ENCODE data around the gene PRR35.

PRR35 gene

DNA sequence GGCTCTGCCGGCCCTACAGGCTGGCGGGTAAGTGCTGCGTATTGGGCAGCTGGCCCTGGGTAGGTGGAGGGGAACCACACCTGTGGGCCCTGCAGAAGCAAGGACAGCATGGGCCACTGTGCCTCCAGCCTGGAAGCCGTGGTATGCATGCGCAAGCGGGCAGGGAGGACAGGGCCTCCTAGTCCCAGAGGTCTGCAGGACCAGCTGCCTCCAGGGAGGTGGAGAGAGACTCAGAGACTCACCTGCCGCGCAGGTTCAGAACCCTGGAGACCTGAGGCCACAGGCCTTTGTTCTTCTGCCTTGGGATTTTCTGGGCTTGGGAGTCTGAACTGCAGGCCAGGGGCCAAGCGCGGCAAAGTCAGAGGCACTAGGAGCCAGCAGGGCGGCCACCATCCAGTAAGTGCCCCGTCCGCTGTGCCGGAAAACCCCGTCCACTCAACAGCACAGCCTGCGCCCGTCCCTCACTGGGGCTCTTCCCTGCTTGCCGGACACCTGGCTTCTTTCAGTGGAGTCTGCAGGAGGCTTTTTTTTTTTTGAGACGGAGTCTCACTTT lies 20.8 kb downstream of the PRR35 start:
- no peak for DNase-seq (ENCODE audit: low read depth)

DNA sequence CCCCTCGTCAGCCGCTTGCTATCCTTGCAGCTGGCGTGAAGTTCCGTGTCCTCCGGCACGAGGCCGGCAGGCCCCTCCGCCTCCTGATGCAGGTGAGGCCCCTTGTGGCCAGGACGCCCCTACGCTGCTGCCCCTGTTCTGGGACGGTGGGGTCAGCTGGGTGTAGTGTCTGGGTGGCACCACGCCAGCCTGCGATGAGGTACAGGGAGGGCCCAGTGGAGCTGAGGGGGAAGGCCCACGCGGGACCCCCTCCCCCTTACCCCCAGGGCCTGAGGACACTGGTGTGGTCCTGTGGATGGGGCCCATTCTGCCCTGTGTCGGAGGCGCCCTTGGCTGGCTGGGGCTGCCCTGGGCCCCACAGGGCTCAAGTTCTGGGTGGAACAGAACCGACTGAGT lies 22.0 kb downstream of the PRR35 start:
- DNase-seq (ENCODE audit: low read depth) = no peak

DNA sequence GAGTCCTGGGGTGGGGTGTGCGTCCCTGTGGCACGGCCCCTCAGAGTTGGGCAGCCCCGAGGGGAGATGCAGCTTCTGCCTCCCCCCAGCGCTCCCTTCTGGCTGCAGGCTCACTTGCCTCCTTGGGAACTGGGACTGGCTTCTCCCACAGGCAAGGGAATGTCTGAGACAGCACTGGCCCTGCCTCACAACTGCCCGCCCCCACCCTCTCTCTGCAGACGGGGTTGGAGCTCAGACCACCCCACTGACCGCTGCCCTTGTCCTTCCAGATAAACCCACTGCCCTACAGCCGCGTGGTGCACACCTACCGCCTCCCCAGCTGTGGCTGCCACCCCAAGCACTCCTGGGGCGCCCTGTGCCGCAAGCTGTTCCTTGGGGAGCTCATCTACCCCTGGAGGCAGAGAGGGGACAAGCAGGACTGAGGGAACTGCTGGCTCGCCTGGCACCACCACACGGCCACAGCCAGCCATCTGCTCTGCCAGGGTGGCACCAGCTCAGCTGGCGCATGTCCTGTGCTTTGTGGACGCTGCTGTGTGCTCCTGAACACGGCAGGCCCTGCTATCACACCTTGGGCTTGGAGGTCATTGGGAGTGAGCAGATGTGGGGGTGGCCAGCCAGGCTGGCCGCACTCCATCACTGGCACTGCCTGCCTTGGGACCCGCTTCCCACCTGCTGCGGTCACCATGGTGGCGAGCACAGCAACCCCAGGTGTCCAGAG lies 22.6 kb downstream of the PRR35 start:
- DNase-seq (ENCODE audit: low read depth) = no peak

DNA sequence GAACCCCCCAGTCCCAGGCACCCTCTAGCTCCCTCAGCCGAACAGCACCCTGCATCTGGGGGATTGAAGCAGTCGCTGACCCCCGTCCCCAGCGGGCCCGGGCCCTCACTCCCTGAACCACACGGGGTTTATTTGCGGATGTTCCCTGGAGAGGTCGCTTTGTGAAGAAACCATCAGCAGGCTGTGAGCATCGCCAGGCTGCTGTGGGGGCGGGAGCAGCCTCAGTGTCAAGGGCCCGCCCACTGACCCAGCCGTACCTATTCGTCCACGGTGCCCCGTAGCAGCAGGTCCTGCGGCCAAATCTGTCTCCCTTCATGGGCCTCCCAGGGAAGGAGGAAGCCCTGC lies 23.2 kb downstream of the PRR35 start:
- no peak for DNase-seq (ENCODE audit: low read depth)

DNA sequence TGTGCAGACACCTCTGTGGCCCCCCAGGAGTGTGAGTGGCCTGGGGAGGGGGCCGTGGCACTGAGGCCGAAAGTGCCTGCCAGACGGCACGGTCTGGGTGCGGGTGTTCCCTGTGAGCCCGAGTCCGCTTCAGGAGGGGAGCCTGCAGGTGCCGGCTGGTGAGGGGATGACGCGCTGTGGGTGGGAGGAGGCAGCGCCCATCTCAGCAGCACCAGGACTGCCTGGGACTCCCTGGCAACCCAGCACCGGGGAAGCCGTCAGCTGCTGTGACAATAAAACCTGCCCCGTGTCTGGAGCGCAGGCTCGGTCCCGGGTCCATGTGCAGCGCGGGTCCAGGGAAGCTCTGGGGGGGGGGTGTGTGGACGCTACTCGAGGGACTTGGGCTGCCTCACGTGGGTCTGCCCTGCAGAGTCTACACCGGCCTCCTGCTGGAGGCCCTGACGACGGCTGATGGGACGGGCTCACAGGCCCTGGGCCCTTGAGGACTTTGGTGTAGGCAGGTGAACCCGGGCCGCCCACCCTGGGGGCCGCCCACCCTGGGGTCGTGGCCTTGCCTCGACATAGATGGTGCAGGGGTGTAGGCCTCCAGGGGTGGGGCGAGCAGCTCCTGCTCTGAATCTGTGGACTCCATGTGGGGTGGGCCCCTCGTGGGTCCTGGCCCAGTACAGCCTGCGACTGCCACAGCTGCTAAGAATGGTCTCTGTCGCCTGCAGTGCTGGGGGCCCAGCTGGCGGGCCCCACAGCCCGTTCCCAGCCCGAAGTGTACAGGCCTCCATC lies 23.8 kb downstream of the PRR35 start:
- no peak for DNase-seq (ENCODE audit: low read depth)

DNA sequence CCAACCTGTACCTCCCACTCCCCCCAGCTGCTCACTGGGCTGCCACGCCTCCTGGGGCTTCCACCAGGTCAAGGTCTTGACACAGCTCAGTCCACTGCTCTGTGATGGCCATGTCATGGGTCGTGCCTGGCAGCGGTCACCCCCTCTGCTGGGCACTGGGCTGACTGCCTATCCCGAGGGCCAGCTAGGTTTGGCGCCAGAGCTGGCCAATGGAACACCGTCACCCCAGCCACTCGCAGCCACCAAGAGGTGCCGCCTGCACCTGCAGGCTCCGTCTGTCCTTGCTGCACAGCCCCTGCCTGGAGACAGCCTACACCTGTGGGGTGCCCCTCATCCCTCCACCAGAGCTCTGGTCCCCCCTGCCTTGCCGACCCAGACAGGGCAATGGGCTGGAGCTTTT lies 25.2 kb downstream of the PRR35 start:
- DNase-seq (ENCODE audit: low read depth) = no peak

DNA sequence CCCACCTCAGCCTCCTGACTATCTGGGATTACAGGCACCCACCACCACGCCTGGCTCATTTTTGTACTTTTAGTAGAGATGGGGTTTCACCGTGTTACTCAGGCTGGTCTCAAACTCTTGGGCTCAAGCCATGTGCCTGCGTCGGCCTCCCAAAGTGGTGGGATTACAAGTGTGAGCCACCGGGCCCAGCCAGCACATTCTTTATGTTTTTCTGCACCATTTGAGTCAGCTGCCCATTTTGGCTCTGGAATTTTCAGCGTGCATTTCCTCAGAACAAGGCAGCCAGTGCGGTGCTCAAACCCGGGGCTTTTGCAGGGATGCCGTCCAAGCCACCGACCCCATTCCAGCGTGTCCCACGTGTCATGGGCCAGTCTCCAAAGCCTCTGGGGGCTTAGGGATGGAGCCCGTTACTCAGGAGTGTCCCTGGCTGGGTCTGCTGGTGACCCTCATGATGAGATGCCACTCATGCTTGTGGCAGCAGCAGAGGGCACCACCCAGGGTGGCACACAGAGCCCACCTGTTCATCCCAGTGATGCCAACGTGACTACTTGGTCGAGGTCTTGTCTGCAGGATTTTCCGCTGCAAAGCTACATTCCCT lies 26.0 kb downstream of the PRR35 start:
- no peak for DNase-seq (ENCODE audit: low read depth)

DNA sequence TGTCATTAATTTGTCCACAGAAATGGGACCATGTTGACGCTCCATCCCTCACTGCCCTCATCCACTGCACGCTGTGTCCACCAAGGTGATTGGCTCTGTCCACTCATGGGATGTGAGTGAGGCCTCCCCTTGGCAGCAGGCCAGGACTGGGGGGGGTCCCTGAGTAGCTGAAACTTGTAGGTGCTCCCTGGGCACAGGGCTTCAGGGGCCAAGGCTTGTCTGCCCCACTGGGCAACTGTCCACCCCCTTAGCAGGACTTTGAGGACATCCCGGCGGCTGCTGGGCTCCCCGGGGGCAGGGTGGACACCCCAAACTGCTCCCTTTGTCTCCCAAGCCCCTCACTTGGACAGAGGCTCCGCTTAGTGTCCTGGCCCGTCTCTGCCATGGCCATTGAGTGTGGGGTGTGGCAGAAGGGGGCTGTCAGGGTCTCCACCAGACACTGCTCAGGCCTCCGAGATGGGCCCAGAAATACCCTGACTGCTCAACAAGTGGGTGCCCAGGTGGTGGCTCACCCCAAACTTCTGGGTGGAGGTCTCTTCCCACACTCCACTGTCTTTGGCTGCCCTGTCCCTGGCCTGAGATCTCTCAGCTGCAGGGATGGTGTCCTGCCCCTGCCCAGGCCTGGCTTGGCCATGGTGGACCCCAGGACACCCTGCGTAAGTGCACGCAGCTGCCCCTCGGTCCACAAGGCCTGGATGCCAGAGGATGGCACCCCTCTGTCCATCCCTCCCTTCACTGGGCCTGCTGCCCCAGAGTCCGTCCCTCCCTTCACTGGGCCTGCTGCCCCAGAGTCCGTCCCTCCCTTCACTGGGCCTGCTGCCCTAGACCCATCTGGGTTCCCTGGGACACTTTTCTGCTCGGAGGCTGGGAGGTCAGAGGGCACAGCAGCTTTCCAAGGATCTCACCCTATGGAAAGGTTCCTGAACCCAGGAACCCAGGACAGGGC lies 26.7 kb downstream of the PRR35 start:
- DNase-seq (ENCODE audit: low read depth) = no peak

DNA sequence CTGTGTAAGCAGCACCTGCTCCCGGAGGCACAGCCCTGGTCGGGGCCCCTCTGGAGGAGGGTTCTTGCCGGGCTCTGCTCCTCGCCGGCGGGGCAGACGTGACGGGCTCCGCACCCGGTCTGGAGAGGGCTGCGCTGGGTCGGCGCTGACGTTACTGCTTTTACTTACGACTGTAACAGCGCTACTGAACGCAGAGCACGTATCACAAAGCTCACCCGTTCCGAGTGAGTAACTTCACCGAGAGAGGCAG lies 28.4 kb downstream of the PRR35 start:
- DNase-seq (ENCODE audit: low read depth) = no peak

DNA sequence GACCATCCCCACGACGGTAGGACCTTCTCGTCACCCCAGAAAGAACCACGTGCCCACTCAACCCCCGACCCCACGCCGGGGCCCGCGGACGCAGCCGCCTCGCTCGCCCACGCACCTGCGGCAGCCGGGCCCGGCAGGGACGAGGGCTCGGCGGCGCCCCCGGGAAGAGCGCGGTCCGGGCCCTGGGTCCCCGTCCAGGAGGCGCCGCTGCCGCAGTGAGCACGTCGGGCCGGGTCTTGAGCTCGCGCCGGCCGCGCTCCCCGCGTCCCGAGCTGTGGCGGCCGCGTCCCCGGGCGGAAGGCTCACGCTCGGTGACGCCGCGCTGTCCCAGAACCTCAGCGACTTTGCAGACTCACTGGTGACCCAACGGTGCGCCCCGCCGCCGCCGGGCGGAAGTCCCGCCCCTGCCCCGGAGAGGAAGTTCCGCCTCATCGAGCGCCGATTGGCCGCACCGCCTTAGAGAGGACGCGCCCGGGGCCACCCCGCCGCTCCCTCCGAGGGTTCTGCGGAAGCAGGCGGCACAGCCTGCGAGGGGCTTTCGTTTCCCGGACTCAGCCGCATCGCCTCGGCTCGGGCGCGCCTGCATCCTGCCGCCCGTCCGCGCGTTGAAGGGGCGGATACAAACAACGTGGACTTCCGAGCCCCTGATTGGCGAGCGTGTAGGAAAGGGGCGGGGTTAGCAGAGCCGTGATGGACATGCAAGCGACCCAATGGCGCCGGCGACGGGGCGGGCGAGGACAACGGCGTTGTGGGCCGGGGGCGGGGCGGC lies 28.9 kb downstream of the PRR35 start:
- peak; percentile 95 for DNase-seq (ENCODE audit: low read depth)

DNA sequence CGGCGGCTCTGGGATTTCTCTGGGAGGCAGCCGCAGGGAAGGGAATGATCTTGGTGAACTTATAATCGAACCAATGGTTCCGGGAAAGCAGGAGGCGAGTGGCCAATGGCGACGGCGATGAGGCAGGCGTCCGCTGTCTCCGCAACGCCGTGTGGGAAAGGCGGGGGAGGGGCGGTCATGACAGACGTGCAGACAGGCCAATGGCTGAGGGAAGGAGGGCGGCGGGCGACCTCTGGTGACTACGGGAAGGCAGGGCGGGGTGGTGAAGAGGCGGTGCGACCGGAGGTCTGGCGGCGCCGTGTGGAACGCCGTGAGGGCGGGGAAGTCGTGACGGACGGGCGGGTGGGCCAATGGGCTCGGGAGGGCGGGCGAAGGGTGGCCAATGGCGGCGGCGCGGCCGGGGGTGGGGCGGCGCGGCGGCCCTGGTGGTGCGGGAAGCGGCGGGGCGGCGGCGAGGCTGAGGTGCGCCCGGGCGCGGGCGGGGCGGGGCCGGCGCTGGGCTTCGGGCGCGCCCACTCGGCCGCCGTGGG lies 29.5 kb downstream of the PRR35 start, which contains the start of gene RAB40C:
Gene RAB40C, plus strand, starts transcription at position 409 of the 530 bp plus-strand sequence. CDS start 226 bp downstream, outside the sequence.
- peak; percentile 99 for DNase-seq (ENCODE audit: low read depth)

DNA sequence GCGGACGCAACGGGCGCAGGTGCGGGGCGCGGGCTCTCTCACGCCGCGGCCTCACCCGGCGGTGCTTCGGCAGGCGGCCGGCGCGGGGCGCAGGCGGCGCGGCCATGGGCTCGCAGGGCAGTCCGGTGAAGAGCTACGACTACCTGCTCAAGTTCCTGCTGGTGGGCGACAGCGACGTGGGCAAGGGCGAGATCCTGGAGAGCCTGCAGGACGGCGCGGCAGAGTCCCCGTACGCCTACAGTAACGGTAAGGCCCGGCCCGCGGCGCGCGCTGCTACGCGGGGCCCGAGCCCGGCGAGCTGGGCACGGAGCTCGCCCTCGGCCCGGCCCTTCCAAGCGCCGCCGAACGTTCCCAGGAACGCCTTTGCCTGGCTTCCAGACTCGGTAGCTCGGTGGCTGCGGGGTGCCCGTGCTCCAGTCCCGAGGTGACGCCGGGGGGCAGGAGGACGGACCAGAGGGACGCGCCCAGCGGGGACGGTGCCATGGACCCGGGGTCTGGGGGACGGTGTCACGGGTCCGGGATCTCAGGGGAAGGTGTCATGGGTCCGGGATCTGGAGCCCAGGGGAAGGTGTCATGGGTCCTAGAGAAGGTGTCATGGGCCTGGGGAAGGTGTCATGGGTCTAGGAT lies 30.1 kb downstream of the PRR35 start:
- no peak for DNase-seq (ENCODE audit: low read depth)

DNA sequence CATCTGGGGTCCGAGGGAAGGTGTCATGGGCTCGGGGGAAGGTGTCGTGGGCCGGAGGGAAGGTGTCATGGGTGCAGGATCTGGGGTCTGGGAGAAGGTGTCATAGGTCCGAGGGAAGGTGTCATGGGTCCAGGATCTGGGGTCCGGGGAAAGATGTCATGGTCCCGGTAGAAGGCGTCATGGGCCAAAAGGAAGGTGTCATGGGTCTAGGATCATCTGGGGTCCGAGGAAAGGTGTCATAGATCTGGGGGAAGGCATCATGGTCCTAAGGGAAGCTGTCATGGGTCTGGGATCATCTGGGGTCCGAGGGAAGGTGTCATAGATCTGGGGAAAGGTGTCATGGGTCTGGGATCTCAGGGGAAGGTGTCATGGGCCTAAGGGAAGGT lies 30.6 kb downstream of the PRR35 start:
- no peak for DNase-seq (ENCODE audit: low read depth)

DNA sequence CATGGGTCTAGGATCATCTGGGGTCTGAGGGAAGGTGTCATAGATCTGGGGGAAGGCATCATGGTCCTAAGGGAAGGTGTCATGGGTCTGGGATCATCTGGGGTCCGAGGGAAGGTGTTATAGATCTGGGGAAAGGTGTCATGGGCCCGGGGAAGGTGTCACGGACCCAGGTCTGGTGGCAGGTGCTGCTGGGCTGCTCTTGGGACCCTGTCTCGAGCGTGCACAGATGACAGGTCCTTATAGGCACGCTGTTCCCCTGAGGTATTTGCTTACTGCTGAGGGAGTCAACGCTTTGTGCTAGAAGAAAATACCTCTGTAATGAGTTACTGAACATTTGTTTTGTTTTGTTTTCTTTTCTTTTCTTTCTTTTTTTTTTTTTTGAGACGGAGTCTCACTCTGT lies 31.0 kb downstream of the PRR35 start:
- no peak for DNase-seq (ENCODE audit: low read depth)

DNA sequence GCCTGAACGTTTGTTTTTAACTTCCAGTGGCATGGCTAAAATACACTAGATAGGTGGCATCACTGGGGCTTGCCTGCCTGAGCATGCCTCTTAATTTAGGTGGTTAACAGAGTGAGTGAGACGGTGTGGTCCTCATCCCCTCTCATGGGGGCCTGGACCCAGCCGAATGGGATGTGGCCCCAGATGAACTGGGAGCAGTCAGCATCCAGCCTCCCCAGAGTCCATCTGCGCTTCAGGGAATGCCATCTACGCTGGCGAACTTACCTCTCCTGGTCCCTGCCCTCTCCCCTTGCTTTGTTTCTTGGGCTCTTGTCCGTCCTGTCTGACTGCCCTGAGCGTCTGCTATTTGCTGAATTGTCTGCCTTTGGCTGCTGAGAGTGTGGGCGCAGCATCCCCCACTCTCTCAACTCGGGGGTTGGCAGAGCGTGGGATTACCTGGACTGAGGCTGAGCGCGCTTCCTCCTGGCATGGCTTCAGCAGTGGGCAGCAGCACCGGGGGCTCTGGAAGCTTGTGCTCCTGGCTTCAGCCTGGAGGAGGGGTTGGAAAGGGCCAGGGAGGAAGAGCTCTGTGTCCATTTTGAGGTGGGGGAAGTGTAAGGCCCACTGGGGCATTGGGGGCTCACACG lies 31.8 kb downstream of the PRR35 start:
- DNase-seq (ENCODE audit: low read depth) = no peak

DNA sequence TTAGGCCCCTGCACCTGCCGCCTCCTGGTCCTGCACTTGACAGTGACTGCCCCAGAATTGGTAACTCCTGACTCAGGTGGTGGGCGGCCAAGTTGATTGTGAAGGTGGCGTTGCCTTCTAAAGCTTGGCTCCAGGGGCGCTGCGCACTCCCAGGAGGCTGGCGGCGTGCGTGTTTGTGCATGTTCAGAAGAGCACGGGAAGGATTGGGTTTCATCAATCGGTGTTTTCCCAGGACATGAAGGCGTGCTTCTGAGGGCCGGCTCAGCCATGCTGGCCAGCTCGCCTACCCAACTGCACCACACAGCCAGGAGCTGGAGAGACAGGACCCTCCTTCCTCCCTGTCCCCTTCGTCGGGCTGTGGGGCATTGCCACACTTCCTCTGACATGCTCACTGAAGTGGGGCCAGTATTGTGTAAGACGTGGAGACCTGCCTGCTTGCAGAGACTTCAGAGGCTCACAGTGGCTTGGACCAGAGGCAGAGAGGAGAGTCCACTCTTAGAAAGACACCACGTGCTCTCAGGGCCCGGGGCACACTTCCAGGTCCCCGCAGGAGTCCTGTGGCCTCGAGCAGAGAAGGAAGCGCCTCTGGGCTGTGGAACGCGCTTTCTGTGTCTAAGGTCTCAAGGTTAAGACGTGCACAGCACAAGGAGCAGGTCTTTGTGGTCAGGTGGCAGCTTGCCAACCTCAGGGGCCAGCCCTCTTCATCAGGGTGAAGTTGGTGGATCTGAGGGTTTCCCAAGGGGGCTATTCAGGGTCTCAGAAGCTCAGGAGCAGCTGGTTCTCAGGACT lies 32.5 kb downstream of the PRR35 start:
- DNase-seq (ENCODE audit: low read depth) = no peak

DNA sequence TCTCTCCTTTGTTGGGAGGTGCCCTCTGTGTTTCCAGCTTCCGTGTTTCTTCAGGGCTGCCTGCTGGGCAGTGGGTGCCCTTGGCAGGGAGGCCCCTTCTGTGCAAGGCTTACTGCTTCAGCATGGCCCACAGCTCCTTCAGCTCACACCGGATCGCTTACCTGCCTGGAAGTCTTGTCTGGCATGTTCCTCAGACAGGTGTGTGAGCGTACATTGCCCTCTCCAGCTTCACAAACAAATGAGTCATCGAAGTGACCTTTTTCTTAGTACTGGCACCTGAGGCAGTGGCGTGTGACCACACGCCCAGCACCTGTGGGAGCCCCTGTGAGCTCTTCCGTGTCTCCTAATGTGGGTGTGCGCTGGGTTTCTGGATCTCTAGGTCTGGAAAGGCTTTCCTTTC lies 33.2 kb downstream of the PRR35 start:
- DNase-seq (ENCODE audit: low read depth) = no peak

DNA sequence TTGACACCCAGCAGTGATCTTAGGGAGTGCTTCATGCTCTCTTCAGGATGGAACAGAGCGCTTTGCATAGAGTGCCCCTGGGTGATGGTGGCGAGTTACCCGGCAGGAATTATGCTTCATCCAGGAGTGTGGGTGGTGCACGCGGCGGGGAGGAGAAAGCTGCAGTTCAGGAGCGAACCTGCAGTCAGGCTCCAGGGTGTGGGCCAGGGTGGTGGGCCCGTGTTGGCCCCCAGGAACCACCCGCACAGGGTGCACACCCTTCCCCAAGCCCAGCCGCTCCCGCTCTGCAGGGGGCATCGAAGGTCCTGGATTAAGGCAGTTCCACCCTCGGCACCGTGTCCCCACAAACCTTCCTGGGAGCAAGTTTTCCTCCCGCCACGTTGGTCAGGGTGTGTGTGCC lies 33.6 kb downstream of the PRR35 start:
- DNase-seq (ENCODE audit: low read depth) = no peak

DNA sequence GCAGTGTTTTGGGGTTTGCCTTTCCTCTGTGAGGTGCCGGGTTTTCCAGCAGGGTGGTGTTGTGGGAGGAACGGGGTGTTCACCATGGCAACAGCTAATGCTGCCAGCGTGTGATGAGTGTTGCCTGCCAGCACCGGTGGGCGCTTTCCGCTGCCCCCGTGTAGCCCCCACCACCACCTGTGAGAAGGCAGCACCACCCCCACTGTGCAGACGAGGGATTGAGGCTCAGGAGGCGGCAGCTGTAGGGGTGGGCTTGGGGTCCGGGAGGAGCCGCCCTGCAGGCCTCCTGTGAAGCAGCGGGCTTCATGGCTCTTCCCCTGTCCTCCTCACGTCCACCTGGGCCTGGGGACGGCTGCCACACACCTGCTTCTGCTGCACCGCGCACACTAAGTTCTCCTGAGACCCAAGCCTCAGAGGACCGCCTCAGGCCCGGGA lies 34.9 kb downstream of the PRR35 start:
- DNase-seq (ENCODE audit: low read depth) = no peak

Data from stimulated activated CD4-positive, alpha-beta T cell treated with anti-CD3 and anti-CD28 coated beads, Interleukin-2, amount 100 ng/mL, for 4 hours (primary cell).